HG02759 (cell line): Measurements from ENCODE around the gene PGGHG.

Source experiments
- ATAC-seq: cut with Tn5 transposase; IDR thresholded peaks from one replicate; pipeline ENCODE4 v1.9.1; 2021; ENCODE audit warnings: mild to moderate bottlenecking, moderate library complexity; ENCODE audit not compliant: unreplicated experiment

The PGGHG gene

GRCh38 chr11:288478-289397 is at the start of gene PGGHG:
TSS of gene PGGHG (plus strand) at chr11:289126. CDS start at chr11:289817, 691 bp downstream.
- peak; percentile 76 for ATAC-seq

- ATAC-seq: no peak
Observed at GRCh38 chr11:240315-240714, 48.6 kb upstream of the PGGHG start.

GRCh38 chr11:241634-242033 is 47.3 kb upstream of the PGGHG start:
- ATAC-seq: no peak

GRCh38 chr11:244376-244775 is 44.5 kb upstream of the PGGHG start:
- no peak for ATAC-seq

GRCh38 chr11:249062-249461 is 39.9 kb upstream of the PGGHG start:
- ATAC-seq: no peak

- ATAC-seq: no peak
Observed at GRCh38 chr11:250274-250673, 38.7 kb upstream of the PGGHG start.

- ATAC-seq: no peak
Observed at GRCh38 chr11:250740-251299, 38.1 kb upstream of the PGGHG start.

- ATAC-seq: no peak
Observed at GRCh38 chr11:251550-251949, 37.4 kb upstream of the PGGHG start.

GRCh38 chr11:252666-253065 is 36.3 kb upstream of the PGGHG start:
- no peak for ATAC-seq

- ATAC-seq: no peak
Observed at GRCh38 chr11:253160-253885, 35.6 kb upstream of the PGGHG start.

- no peak for ATAC-seq
Observed at GRCh38 chr11:253886-254270, 35.0 kb upstream of the PGGHG start.

GRCh38 chr11:255176-255575 is 33.8 kb upstream of the PGGHG start:
- no peak for ATAC-seq

GRCh38 chr11:255816-256215 is 33.1 kb upstream of the PGGHG start:
- ATAC-seq: no peak

- ATAC-seq: no peak
Observed at GRCh38 chr11:256952-257737, 31.8 kb upstream of the PGGHG start.

- no peak for ATAC-seq
Observed at GRCh38 chr11:257766-258493, 31.0 kb upstream of the PGGHG start.

GRCh38 chr11:259413-259812 is 29.5 kb upstream of the PGGHG start:
- no peak for ATAC-seq

GRCh38 chr11:261624-262023 is 27.3 kb upstream of the PGGHG start:
- ATAC-seq: no peak

GRCh38 chr11:266676-267439 is 22.1 kb upstream of the PGGHG start:
- no peak for ATAC-seq

GRCh38 chr11:267491-267994 is 21.4 kb upstream of the PGGHG start:
- ATAC-seq: no peak
